PC-9 (cell line): Measurements from ENCODE around the gene IL1F10. TPM values are rescaled to one million over a fixed set of nuclear protein-coding genes. Genes with fewer than 3 reads are reported as not detected.
A peak's percentile ranks its signal among the peaks of the same experiment; 100 is the strongest.

Experiments
- BruUV-seq: library from RNA; stranded (reverse); fragments of 400-500 nt; replicated peaks from 2 replicates; lab custom pipeline; 2021; lab: Mats Ljungman, UMichigan
- CTCF ChIA-PET: fragments of 300-600 bp; sonication (Branson Sonifier 250); formaldehyde crosslinking; loops from one replicate; lab custom pipeline; 2022; ENCODE audit warnings: antibody characterized with exemption; lab: Charles Lee
- POLR2A ChIA-PET: fragments of 300-600 bp; sonication (Branson Sonifier 250); formaldehyde crosslinking; loops from one replicate; lab custom pipeline; 2022; ENCODE audit warnings: antibody characterized with exemption; ENCODE audit not compliant: unreplicated experiment; lab: Charles Lee
- DNase-seq, 2 experiments: peaks; one replicate each; pipeline versions ENCODE4 v3.0.0 to v3.0.0-alpha.2; 2015 to 2022; ENCODE audit warnings: mixed read lengths in 1 of 2
- H2AFZ ChIP-seq: fragments of 200-600 bp; sonication (generic); 2 replicates; pipeline ENCODE4 v1.8.1; 2017; ENCODE audit warnings: antibody characterized with exemption
- H3F3A ChIP-seq: fragments of 200-600 bp; sonication (generic); 2 replicates; pipeline ENCODE4 v1.8.1; 2017; ENCODE audit warnings: antibody characterized with exemption, mild to moderate bottlenecking, low read depth; ENCODE audit not compliant: insufficient read depth
- H3K27ac ChIP-seq: fragments of 200-600 bp; sonication (generic); 2 replicates; pipeline ENCODE4 v1.6.1; 2016; ENCODE audit warnings: mixed run types
- H3K27me3 ChIP-seq: fragments of 200-600 bp; sonication (generic); 2 replicates; pipeline ENCODE4 v1.6.1; 2016; ENCODE audit warnings: low read depth, mixed run types; ENCODE audit not compliant: insufficient read depth
- H3K36me3 ChIP-seq: fragments of 200-600 bp; sonication (generic); 2 replicates; pipeline ENCODE4 v1.6.1; 2016; ENCODE audit warnings: low read depth, mixed run types
- H3K4me1 ChIP-seq: fragments of 200-600 bp; sonication (generic); replicated peaks from 2 replicates; pipeline ENCODE4 v1.6.1; 2016; ENCODE audit warnings: mixed run types; ENCODE audit not compliant: insufficient read depth
- H3K4me2 ChIP-seq: fragments of 200-600 bp; sonication (generic); 2 replicates; pipeline ENCODE4 v1.6.1; 2017; ENCODE audit warnings: mixed run types
- H3K4me3 ChIP-seq: fragments of 200-600 bp; sonication (generic); 2 replicates; pipeline ENCODE4 v1.6.1; 2016; ENCODE audit warnings: mixed run types
- H3K79me2 ChIP-seq: fragments of 200-600 bp; sonication (generic); 2 replicates; pipeline ENCODE4 v1.6.1; 2017; ENCODE audit warnings: low read depth, mixed run types
- H3K9me2 ChIP-seq: fragments of 200-600 bp; sonication (generic); 2 replicates; pipeline ENCODE4 v1.8.1; 2017; ENCODE audit warnings: mild to moderate bottlenecking; ENCODE audit not compliant: insufficient read depth
- H3K9me3 ChIP-seq: fragments of 200-600 bp; sonication (generic); 2 replicates; pipeline ENCODE4 v1.8.1; 2016; ENCODE audit warnings: low read depth; ENCODE audit not compliant: insufficient read depth
- H4K20me1 ChIP-seq: fragments of 200-600 bp; sonication (generic); 2 replicates; pipeline ENCODE4 v1.8.1; 2017; ENCODE audit not compliant: insufficient read depth
- CTCF ChIP-seq: fragments of 200-600 bp; sonication (generic); conservative IDR thresholded peaks from 2 replicates; pipeline ENCODE4 v1.6.1; 2017; ENCODE audit warnings: mixed run types, antibody characterized with exemption, mild to moderate bottlenecking, moderate library complexity
- EZH2 ChIP-seq: fragments of 200-600 bp; sonication (generic); IDR thresholded peaks from 2 replicates; pipeline ENCODE4 v1.8.0; 2017; ENCODE audit warnings: antibody characterized with exemption, low read depth
- intact Hi-C: fragments of 100-400 bp; cut with micrococcal nuclease; formaldehyde crosslinking; loops from one replicate; pipeline ENCODE4 v1.10.0; 2022; ENCODE audit not compliant: unreplicated experiment
- total RNA-seq: library from RNA; stranded (reverse); gene quantifications from 2 replicates; pipeline ENCODE4 v1.2.3, GENCODE V29; 2021

IL1F10 gene
- total RNA-seq, 1 experiment from 2014 or later = not detected

GRCh38 chr2:113039719-113040118 lies 28.1 kb upstream of the IL1F10 start:
- ChIA-PET POLR2A (no interaction called here), CTCF (no interaction called here)
- Histone ChIP-seq H3F3A (no peaks in the 10 kb centered on the region), H3K9me3 (no peaks in the 10 kb centered on the region), H3K79me2 (no peaks in the 10 kb centered on the region), H4K20me1 (no peaks in the 10 kb centered on the region), H3K36me3 (no peaks in the 10 kb centered on the region), H3K4me3 (no peak overlapping the region), H3K27ac (no peak overlapping the region), H2AFZ (no peak overlapping the region), H3K9me2 (no peaks in the 10 kb centered on the region), H3K27me3 (no peaks in the 10 kb centered on the region), H3K4me2 (no peak overlapping the region), H3K4me1 (no peaks in the 10 kb centered on the region)
- TF ChIP-seq EZH2 (no peak), CTCF (no peak)
- intact Hi-C loops = no loop called here
- DNase-seq = no peak
- BruUV-seq = no TSS peak

GRCh38 chr2:113041871-113042270 lies 25.9 kb upstream of the IL1F10 start:
- 0 out of 2 replicates have a peak, but pooled peaks cover 6% of the 10 kb centered on the region for H3K9me3 ChIP-seq
- no peak overlapping the region for H3K4me3 ChIP-seq
- no peaks in the 10 kb centered on the region for H3K4me1 ChIP-seq
- TF ChIP-seq EZH2 (no peak), CTCF (peak; percentile 46)
- H3F3A ChIP-seq = no peaks in the 10 kb centered on the region
- no TSS peak for BruUV-seq
- intact Hi-C loops = no loop called here
- H3K27ac ChIP-seq = no peak overlapping the region
- no peaks in the 10 kb centered on the region for H3K36me3 ChIP-seq
- H3K79me2 ChIP-seq = no peaks in the 10 kb centered on the region
- no peak overlapping the region for H2AFZ ChIP-seq
- H4K20me1 ChIP-seq = no peaks in the 10 kb centered on the region
- POLR2A ChIA-PET = no interaction called here
- CTCF ChIA-PET = no interaction called here
- H3K27me3 ChIP-seq = no peaks in the 10 kb centered on the region
- no peak for DNase-seq
- no peaks in the 10 kb centered on the region for H3K9me2 ChIP-seq
- H3K4me2 ChIP-seq = no peak overlapping the region

- H3K9me2 ChIP-seq = no peaks in the 10 kb centered on the region
- H3K4me3 ChIP-seq = no peak overlapping the region
- H3F3A ChIP-seq = no peaks in the 10 kb centered on the region
- no peaks in the 10 kb centered on the region for H3K4me1 ChIP-seq
- no peak overlapping the region for H3K4me2 ChIP-seq
- H3K27ac ChIP-seq = no peak overlapping the region
- POLR2A ChIA-PET = no interaction called here
- no TSS peak for BruUV-seq
- H3K9me3 ChIP-seq = 0 out of 2 replicates have a peak, but pooled peaks cover 6% of the 10 kb centered on the region
- CTCF ChIA-PET = no interaction called here
- no peaks in the 10 kb centered on the region for H4K20me1 ChIP-seq
- H3K36me3 ChIP-seq = no peaks in the 10 kb centered on the region
- no peaks in the 10 kb centered on the region for H3K27me3 ChIP-seq
- no peaks in the 10 kb centered on the region for H3K79me2 ChIP-seq
- TF ChIP-seq EZH2 = no peak
- no peak for TF ChIP-seq CTCF
- DNase-seq = no peak
- no peak overlapping the region for H2AFZ ChIP-seq
- intact Hi-C loops = no loop called here
Measured at GRCh38 chr2:113046465-113046864, 21.3 kb upstream of the IL1F10 start.
